H9 (cell line): ENCODE results near the gene DUSP1. TPM values are rescaled to one million over a fixed set of nuclear protein-coding genes. Genes with fewer than 3 reads are reported as not detected.

ENCODE experiments used
- DNase-seq: peaks from one replicate; pipeline ENCODE4 v3.0.0-alpha.2; 2017
- H2AFZ ChIP-seq: one replicate; pipeline ENCODE4 v1.6.1; 2013; ENCODE audit warnings: mild to moderate bottlenecking, low read length, control low read depth, moderate library complexity
- H2AK5ac ChIP-seq: 2 replicates; pipeline ENCODE4 v1.6.1; 2013; ENCODE audit warnings: low read length, control low read depth, mixed read lengths; ENCODE audit not compliant: insufficient read length
- H2BK120ac ChIP-seq: one replicate; pipeline ENCODE4 v1.6.1; 2013; ENCODE audit warnings: low read depth, mild to moderate bottlenecking, low read length, control low read depth, inconsistent platforms; ENCODE audit not compliant: poor library complexity, severe bottlenecking
- H2BK12ac ChIP-seq: 2 replicates; pipeline ENCODE4 v1.6.1; 2013; ENCODE audit warnings: low read length, control low read depth, mixed read lengths, low read depth; ENCODE audit not compliant: insufficient read length
- H2BK15ac ChIP-seq: 2 replicates; pipeline ENCODE4 v1.6.1; 2013; ENCODE audit warnings: low read depth, low read length, control low read depth
- H2BK20ac ChIP-seq: one replicate; pipeline ENCODE4 v1.6.1; 2013; ENCODE audit warnings: low read depth, mild to moderate bottlenecking, low read length, control low read depth, inconsistent platforms; ENCODE audit not compliant: poor library complexity, severe bottlenecking
- H2BK5ac ChIP-seq: 2 replicates; pipeline ENCODE4 v1.6.1; 2013; ENCODE audit warnings: low read length, control low read depth, mixed read lengths; ENCODE audit not compliant: insufficient read length
- H3K14ac ChIP-seq: 2 replicates; pipeline ENCODE4 v1.6.1; 2013; ENCODE audit warnings: low read length, control low read depth; ENCODE audit not compliant: insufficient read depth
- H3K18ac ChIP-seq: 2 replicates; pipeline ENCODE4 v1.6.1; 2013; ENCODE audit warnings: low read depth, mild to moderate bottlenecking, mixed read lengths, low read length, control low read depth; ENCODE audit not compliant: insufficient read length
- H3K23ac ChIP-seq: 2 replicates; pipeline ENCODE4 v1.6.1; 2013; ENCODE audit warnings: low read length, control low read depth, mixed read lengths, low read depth; ENCODE audit not compliant: insufficient read length
- H3K23me2 ChIP-seq: 2 replicates; pipeline ENCODE4 v1.6.1; 2013; ENCODE audit warnings: low read depth, mild to moderate bottlenecking, mixed read lengths, low read length, control low read depth; ENCODE audit not compliant: insufficient read length, poor library complexity, severe bottlenecking
- H3K27ac ChIP-seq: 2 replicates; pipeline ENCODE4 v1.5.1; 2013; ENCODE audit warnings: low read length, control low read depth, mixed read lengths, low read depth; ENCODE audit not compliant: insufficient read length
- H3K27me3 ChIP-seq: 2 replicates; pipeline ENCODE4 v1.6.1; 2013; ENCODE audit warnings: low read length, control low read depth, inconsistent platforms; ENCODE audit not compliant: insufficient read depth
- H3K4ac ChIP-seq: 2 replicates; pipeline ENCODE4 v1.6.1; 2013; ENCODE audit warnings: low read depth, mild to moderate bottlenecking, control low read depth, inconsistent platforms, low read length, moderate library complexity
- H3K4me1 ChIP-seq: 2 replicates; pipeline ENCODE4 v1.6.1; 2013; ENCODE audit warnings: low read length, control low read depth, inconsistent platforms; ENCODE audit not compliant: insufficient read depth
- H3K4me2 ChIP-seq: 2 replicates; pipeline ENCODE4 v1.6.1; 2013; ENCODE audit warnings: low read length, control low read depth, mixed read lengths; ENCODE audit not compliant: insufficient read length, insufficient read depth
- H3K56ac ChIP-seq: 2 replicates; pipeline ENCODE4 v1.6.1; 2013; ENCODE audit warnings: low read depth, mild to moderate bottlenecking, mixed read lengths, low read length, control low read depth; ENCODE audit not compliant: insufficient read length
- H3K79me1 ChIP-seq: 2 replicates; pipeline ENCODE4 v1.6.1; 2013; ENCODE audit warnings: low read depth, mild to moderate bottlenecking, moderate library complexity, low read length, control low read depth, inconsistent platforms; ENCODE audit not compliant: insufficient read depth, poor library complexity, severe bottlenecking
- H3K79me2 ChIP-seq: 2 replicates; pipeline ENCODE4 v1.6.1; 2013; ENCODE audit warnings: low read length, control low read depth, inconsistent platforms; ENCODE audit not compliant: insufficient read depth
- H3K9ac ChIP-seq: 2 replicates; pipeline ENCODE4 v1.6.1; 2013; ENCODE audit warnings: low read length, control low read depth, mixed read lengths; ENCODE audit not compliant: insufficient read length; ENCODE audit errors: extremely low read depth
- H3K9me3 ChIP-seq: one replicate; pipeline ENCODE4 v1.6.1; 2013; ENCODE audit warnings: low read depth, low read length, inconsistent platforms; ENCODE audit not compliant: control insufficient read depth
- H3T11ph ChIP-seq: one replicate; pipeline ENCODE4 v1.6.1; 2013; ENCODE audit warnings: mild to moderate bottlenecking, low read length, control low read depth, inconsistent platforms
- H4K20me1 ChIP-seq: one replicate; pipeline ENCODE4 v1.6.1; 2013; ENCODE audit not compliant: control insufficient read depth, insufficient read length, insufficient read depth
- H4K5ac ChIP-seq: 2 replicates; pipeline ENCODE4 v1.6.1; 2013; ENCODE audit warnings: low read depth, mild to moderate bottlenecking, mixed read lengths, low read length, control low read depth; ENCODE audit not compliant: insufficient read length
- H4K8ac ChIP-seq: replicated peaks from 2 replicates; pipeline ENCODE4 v1.6.1; 2013; ENCODE audit warnings: low read length, control low read depth, mixed read lengths, low read depth; ENCODE audit not compliant: insufficient read length
- H4K91ac ChIP-seq: 2 replicates; pipeline ENCODE4 v1.6.1; 2013; ENCODE audit warnings: low read depth, mild to moderate bottlenecking, moderate library complexity, mixed read lengths, low read length, control low read depth; ENCODE audit not compliant: insufficient read length
- H3K27ac Mint-ChIP-seq, 3 experiments: 2 replicates in 2 of 3; 3 replicates in 1 of 3; pipeline ENCODE4 v1.8.0; 2020 to 2021; ENCODE audit warnings: mixed read lengths in 3 of 3, mild to moderate bottlenecking in 1 of 3, moderate library complexity in 1 of 3
- H3K27me3 Mint-ChIP-seq: 2 replicates; pipeline ENCODE4 v1.8.0; 2021; ENCODE audit warnings: low read depth, mild to moderate bottlenecking, moderate library complexity, mixed read lengths
- H3K36me3 Mint-ChIP-seq, 3 experiments: 2 replicates in 2 of 3; 3 replicates in 1 of 3; pipeline ENCODE4 v1.8.0; 2020 to 2021; ENCODE audit warnings: low read depth in 3 of 3, mixed read lengths in 3 of 3; ENCODE audit not compliant: insufficient read depth in 1 of 3
- H3K4me1 Mint-ChIP-seq, 2 experiments: 2 replicates each; pipeline ENCODE4 v1.8.0; 2020; ENCODE audit warnings: mixed read lengths in 2 of 2
- H3K4me3 Mint-ChIP-seq, 2 experiments: 2 replicates in 1 of 2; 3 replicates in 1 of 2; pipeline ENCODE4 v1.8.0; 2020 to 2021; ENCODE audit warnings: mild to moderate bottlenecking in 2 of 2, mixed read lengths in 2 of 2, moderate library complexity in 1 of 2
- H3K9me3 Mint-ChIP-seq, 2 experiments: 2 replicates in 1 of 2; 3 replicates in 1 of 2; pipeline ENCODE4 v1.8.0; 2020; ENCODE audit warnings: mild to moderate bottlenecking in 2 of 2, mixed read lengths in 2 of 2, moderate library complexity in 1 of 2
- WGBS: extraction: QIAGEN DNeasy Blood & Tissue Kit; methylation state at CpG from one replicate; pipeline ENCODE4 v1.1.7; 2013; ENCODE audit warnings: missing lambda C conversion rate, low lambda C conversion rate, mixed read lengths; ENCODE audit not compliant: insufficient read length; ENCODE audit errors: extremely low coverage; 5-methylcytosine and 5-hydroxymethylcytosine counted together
- total RNA-seq: library from RNA; stranded (reverse); gene quantifications from 2 replicates; pipeline ENCODE4 v1.2.1, GENCODE V29; 2021
- TF ChIP-seq, protein P1 (sequence below): fragments of 200-600 bp; sonication (generic); conservative IDR thresholded peaks from 3 replicates; pipeline ENCODE4 v1.8.0; 2021; ENCODE audit warnings: antibody characterized with exemption, mild to moderate bottlenecking

The DUSP1 gene
- total RNA-seq, 1 experiment from 2014 or later: 10.9 TPM

- Mint-ChIP-seq H3K4me1 (peaks cover 9% of the 10 kb centered on the region in 2 experiments), H3K36me3 (no peaks in the 10 kb centered on the region), H3K27ac (peak overlapping the region in 1 of 3 experiments; percentile 8; a peak in 1 of 7 replicates), H3K9me3 (peaks cover 2% of the 10 kb centered on the region in 2 experiments; a peak in 2 of 5 replicates), H3K4me3 (no peak overlapping the region), H3K27me3 (peaks cover 12% of the 10 kb centered on the region)
- Histone ChIP-seq H2BK120ac (no peak overlapping the region), H3T11ph (no peak overlapping the region), H3K9me3 (no peaks in the 10 kb centered on the region), H3K4me2 (no peak overlapping the region), H4K5ac (no peak overlapping the region), H3K14ac (no peak overlapping the region), H3K79me2 (no peaks in the 10 kb centered on the region), H3K27ac (no peak overlapping the region), H2BK15ac (no peak overlapping the region), H3K56ac (no peak overlapping the region), H2AFZ (no peak overlapping the region), H3K27me3 (no peaks in the 10 kb centered on the region), H2AK5ac (no peak overlapping the region), H3K23ac (no peak overlapping the region), H3K9ac (no peak overlapping the region), H2BK5ac (no peak overlapping the region), H2BK20ac (no peak overlapping the region), H4K20me1 (no peaks in the 10 kb centered on the region), H3K18ac (no peak overlapping the region), H3K79me1 (no peaks in the 10 kb centered on the region), H3K4ac (no peak overlapping the region), H4K91ac (no peak overlapping the region), H3K23me2 (no peaks in the 10 kb centered on the region), H2BK12ac (no peak overlapping the region), H3K4me1 (no peaks in the 10 kb centered on the region), H4K8ac (no peak overlapping the region)
- DNase-seq: no peak
- WGBS: no CpG with 5 or more reads among the region's 9 CpGs
- TF ChIP-seq, protein P1, sequence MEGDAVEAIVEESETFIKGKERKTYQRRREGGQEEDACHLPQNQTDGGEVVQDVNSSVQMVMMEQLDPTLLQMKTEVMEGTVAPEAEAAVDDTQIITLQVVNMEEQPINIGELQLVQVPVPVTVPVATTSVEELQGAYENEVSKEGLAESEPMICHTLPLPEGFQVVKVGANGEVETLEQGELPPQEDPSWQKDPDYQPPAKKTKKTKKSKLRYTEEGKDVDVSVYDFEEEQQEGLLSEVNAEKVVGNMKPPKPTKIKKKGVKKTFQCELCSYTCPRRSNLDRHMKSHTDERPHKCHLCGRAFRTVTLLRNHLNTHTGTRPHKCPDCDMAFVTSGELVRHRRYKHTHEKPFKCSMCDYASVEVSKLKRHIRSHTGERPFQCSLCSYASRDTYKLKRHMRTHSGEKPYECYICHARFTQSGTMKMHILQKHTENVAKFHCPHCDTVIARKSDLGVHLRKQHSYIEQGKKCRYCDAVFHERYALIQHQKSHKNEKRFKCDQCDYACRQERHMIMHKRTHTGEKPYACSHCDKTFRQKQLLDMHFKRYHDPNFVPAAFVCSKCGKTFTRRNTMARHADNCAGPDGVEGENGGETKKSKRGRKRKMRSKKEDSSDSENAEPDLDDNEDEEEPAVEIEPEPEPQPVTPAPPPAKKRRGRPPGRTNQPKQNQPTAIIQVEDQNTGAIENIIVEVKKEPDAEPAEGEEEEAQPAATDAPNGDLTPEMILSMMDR: no peak
Measured at GRCh38 chr5:172805736-172806255, 34.8 kb upstream of the DUSP1 start.
